Lower lobe of right lung (tissue), 2 donors: ENCODE measurements around the gene DBP. TPM values are rescaled to one million over a fixed set of nuclear protein-coding genes. Genes with fewer than 3 reads are reported as not detected.

ENCODE experiments used
- ATAC-seq, 2 donors: fragments of 200-7000 bp; cut with Tn5 transposase; one replicate each; pipeline ENCODE4 v1.9.1; 2020 to 2022; ENCODE audit warnings: mild to moderate bottlenecking in 2 of 2, moderate library complexity in 2 of 2
- DNase-seq: peaks from one replicate; pipeline ENCODE4 v3.0.0-alpha.2; 2020
- H3K27ac ChIP-seq: fragments of 200-600 bp; one replicate; pipeline ENCODE4 v1.8.0; 2022
- H3K27me3 ChIP-seq: fragments of 200-600 bp; one replicate; pipeline ENCODE4 v1.8.0; 2022; ENCODE audit warnings: low read depth
- H3K36me3 ChIP-seq: fragments of 200-600 bp; one replicate; pipeline ENCODE4 v1.8.0; 2022; ENCODE audit warnings: mild to moderate bottlenecking
- H3K4me1 ChIP-seq: fragments of 200-600 bp; one replicate; pipeline ENCODE4 v1.8.0; 2022
- H3K4me3 ChIP-seq: fragments of 200-600 bp; one replicate; pipeline ENCODE4 v1.8.0; 2022; ENCODE audit warnings: mild to moderate bottlenecking
- H3K9me3 ChIP-seq: fragments of 200-600 bp; one replicate; pipeline ENCODE4 v1.8.0; 2022
- CTCF ChIP-seq: fragments of 200-600 bp; IDR thresholded peaks from one replicate; pipeline ENCODE4 v1.8.0; 2022; ENCODE audit warnings: antibody characterized with exemption, mild to moderate bottlenecking
- intact Hi-C: fragments of 100-400 bp; cut with DNase I; formaldehyde crosslinking; loops from one replicate; pipeline ENCODE4 v1.11.0; 2022
- total RNA-seq: library from RNA; stranded (reverse); fragmentation: NEBNext Ultra II Directional; extraction: Animal tissue kit (Norgen Biotek cat#: 25700); gene quantifications from one replicate; pipeline ENCODE4 v1.2.1, GENCODE V29; 2021
- donor health status: DM: no; HTN: yes; CAD: no; lungs with severe emphysema.

DBP gene
- total RNA-seq, 1 donor from 2014 or later = 17.7 TPM

- intact Hi-C loops = no loop called here
- no peak for ATAC-seq
Observed at GRCh38 chr19:48656840-48657474, 19.8 kb upstream of the DBP start.

DNA sequence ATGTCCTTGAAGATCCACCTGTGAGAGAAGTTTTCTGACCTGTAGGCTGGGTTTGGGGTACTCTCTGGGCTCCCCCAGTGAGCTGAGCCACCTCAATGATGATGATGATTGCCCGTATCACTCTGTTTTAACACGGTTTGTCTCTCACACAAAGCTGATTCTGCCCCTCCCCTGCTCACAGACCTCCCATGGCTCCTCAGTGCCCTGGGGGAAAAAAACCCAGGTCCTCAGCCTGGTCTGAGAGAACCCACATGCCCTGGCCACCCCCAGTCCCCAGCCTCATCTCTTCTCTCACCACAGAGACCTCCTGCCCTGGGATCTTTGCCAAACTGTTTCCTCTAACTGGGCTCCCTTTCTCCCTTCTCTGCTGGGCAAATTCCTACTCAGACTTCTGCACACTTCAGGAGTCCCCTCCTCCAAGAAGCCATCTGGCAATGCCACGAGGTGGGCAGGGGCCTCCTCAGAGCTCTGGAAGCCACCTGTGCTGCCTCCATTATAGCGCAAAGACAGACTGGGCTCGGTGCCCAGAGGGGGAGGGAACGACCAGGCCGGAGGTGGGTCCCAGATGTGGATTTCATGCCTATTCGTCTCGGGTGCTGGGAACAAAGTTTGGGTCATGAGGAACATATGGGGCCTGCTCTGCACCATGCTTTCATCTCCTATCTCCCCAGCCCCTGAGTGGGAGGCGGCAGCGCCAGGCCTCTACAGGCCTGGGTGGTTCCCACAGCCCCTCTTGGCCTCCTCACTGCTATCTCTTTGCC, 17.3 kb upstream of the DBP start:
- DNase-seq = no peak
- no peak for TF ChIP-seq CTCF
- H3K27ac ChIP-seq = no peak overlapping the region
- ATAC-seq = no peak
- H3K36me3 ChIP-seq = no peaks in the 10 kb centered on the region
- no peaks in the 10 kb centered on the region for H3K9me3 ChIP-seq
- no peak overlapping the region for H3K4me3 ChIP-seq
- no peaks in the 10 kb centered on the region for H3K4me1 ChIP-seq
- no peaks in the 10 kb centered on the region for H3K27me3 ChIP-seq
- intact Hi-C loops = no loop called here

More at GRCh38 chr19:48656840-48657474, 19.8 kb upstream of the DBP start:
- Histone ChIP-seq H3K36me3 (no peaks in the 10 kb centered on the region), H3K4me3 (no peak overlapping the region), H3K9me3 (no peaks in the 10 kb centered on the region), H3K27me3 (no peaks in the 10 kb centered on the region), H3K27ac (no peak overlapping the region), H3K4me1 (peaks cover 13% of the 10 kb centered on the region)
- no peak for DNase-seq
- TF ChIP-seq CTCF = no peak

DNA sequence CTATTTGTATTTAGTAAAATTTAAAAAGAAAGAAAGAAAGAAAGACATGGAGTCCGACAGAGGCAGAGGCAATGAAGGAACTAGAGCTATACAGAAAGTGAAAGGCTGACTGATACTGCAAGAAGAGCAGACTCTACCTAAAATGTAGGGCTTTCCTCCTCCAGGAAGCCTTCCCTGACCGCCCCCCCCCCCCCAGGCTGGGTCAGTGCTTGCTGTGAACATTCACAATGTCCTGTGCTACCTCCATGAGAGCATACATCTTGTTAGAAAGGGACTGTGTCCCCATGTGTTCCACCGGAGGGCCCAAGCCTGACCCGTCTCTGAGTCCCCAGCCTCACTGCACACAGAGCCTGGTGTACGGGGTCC, 14.5 kb upstream of the DBP start:
- Histone ChIP-seq H3K9me3 (no peaks in the 10 kb centered on the region), H3K36me3 (no peaks in the 10 kb centered on the region), H3K4me3 (no peak overlapping the region), H3K4me1 (peaks cover 4% of the 10 kb centered on the region), H3K27ac (no peak overlapping the region), H3K27me3 (no peaks in the 10 kb centered on the region)
- intact Hi-C loops = no loop called here
- ATAC-seq = no peak
- no peak for DNase-seq
- no peak for TF ChIP-seq CTCF

DNA sequence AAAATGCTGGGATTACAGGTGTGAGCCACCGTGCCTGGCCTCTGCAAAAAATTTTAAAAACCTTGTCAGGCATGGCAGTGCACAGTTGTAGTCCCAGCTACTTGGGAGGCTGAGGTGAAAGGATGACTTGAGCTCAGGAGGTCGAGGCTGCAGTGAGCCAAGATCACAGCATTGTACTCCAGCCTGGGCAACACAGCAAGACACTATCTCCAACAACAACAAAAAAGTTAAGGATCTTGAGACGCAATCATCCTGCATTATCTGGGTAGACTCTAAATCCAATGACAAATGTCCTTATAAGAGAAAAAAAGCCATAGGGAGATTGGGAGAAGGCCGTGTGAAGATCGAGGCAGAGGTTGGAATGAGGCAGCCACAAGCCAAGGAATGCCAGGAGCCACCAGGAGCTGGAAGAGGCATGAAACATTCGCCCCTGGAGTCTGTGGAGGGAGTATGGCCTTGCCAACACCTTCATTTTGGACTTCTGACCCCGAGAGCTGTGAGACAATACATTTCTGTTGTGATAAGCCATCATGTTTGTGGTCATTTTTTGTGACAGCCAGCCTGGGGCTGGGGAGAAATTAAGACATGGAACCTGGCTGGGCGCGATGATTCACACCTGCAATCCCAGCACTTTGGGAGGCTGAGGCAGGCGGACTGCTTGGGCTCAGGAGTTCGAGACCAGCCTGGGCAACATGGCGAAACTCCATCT, 13.9 kb upstream of the DBP start:
- no peak for ATAC-seq
- H3K9me3 ChIP-seq = no peaks in the 10 kb centered on the region
- no peaks in the 10 kb centered on the region for H3K27me3 ChIP-seq
- no peak for DNase-seq
- no peak overlapping the region for H3K27ac ChIP-seq
- no peak for TF ChIP-seq CTCF
- H3K4me1 ChIP-seq = peaks cover 4% of the 10 kb centered on the region
- no peak overlapping the region for H3K4me3 ChIP-seq
- intact Hi-C loops = no loop called here
- H3K36me3 ChIP-seq = no peaks in the 10 kb centered on the region

DNA sequence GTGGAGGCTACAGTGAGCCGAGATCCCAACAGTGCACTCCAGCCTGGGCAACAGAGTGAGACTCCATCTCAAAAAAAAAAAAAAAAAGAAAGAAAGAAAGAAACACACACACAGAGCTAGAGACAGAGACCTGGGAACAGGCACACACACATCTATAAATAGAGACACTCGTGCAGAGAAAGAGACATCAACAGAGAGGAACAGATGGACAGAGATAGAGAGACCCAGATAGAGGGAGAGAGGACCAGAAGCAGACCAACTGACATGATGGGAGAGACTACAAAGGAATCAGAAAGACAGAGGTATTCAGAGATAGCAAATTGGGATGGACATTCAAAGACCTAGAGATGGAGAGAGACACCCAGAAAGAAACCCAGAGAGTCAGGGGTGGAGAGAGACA, 11.0 kb upstream of the DBP start:
- Histone ChIP-seq H3K27me3 (no peaks in the 10 kb centered on the region), H3K4me1 (peaks cover 19% of the 10 kb centered on the region), H3K36me3 (no peaks in the 10 kb centered on the region), H3K9me3 (no peaks in the 10 kb centered on the region), H3K27ac (no peak overlapping the region), H3K4me3 (no peak overlapping the region)
- ATAC-seq (no peak), DNase-seq (no peak)
- intact Hi-C loops = no loop called here
- no peak for TF ChIP-seq CTCF
